Activated CD8-positive, alpha-beta memory T cell treated with anti-CD3 and anti-CD28 coated beads, Interleukin-2, amount 10 ng/mL, durations not matched to agents 7 days and 5 days (primary cell): ENCODE measurements around the gene SLC9A3. TPM values are rescaled to one million over a fixed set of nuclear protein-coding genes. Genes with fewer than 3 reads are reported as not detected.

Experiments
- ATAC-seq: fragments of 150-1000 bp; cut with Tn5 transposase; one replicate; pipeline ENCODE4 v1.10.0; 2021; ENCODE audit warnings: moderate library complexity
- CTCF ChIA-PET: fragments of 350-600 bp; sonication (Branson Sonifier 250); formaldehyde crosslinking; loops from one replicate; lab custom pipeline; 2021; ENCODE audit warnings: antibody characterized with exemption; lab: Charles Lee
- DNase-seq: peaks from one replicate; pipeline ENCODE4 v3.0.0-alpha.2; 2020
- H3K27ac Mint-ChIP-seq: one replicate; pipeline ENCODE4 v1.8.0; 2021; ENCODE audit warnings: mild to moderate bottlenecking, mixed read lengths
- H3K27me3 Mint-ChIP-seq: one replicate; pipeline ENCODE4 v1.8.0; 2021; ENCODE audit warnings: mixed read lengths
- H3K36me3 Mint-ChIP-seq: one replicate; pipeline ENCODE4 v1.8.0; 2021; ENCODE audit warnings: mild to moderate bottlenecking, mixed read lengths
- H3K4me1 Mint-ChIP-seq: one replicate; pipeline ENCODE4 v1.8.0; 2021; ENCODE audit warnings: mixed read lengths
- H3K4me3 Mint-ChIP-seq: one replicate; pipeline ENCODE4 v1.8.0; 2021; ENCODE audit warnings: mild to moderate bottlenecking, moderate library complexity, mixed read lengths
- H3K9me3 Mint-ChIP-seq: one replicate; pipeline ENCODE4 v1.8.0; 2022; ENCODE audit warnings: low read depth, mixed read lengths
- microRNA-seq: library from miRNA; unstranded; fragments of <30 nt; microRNA quantifications from one replicate; pipeline ENCODE4 v1.2.0, GENCODE V29; 2022
- total RNA-seq, 2 experiments: library from RNA; stranded (reverse); gene quantifications; one replicate each; pipeline ENCODE4 v1.2.3, GENCODE V29; 2021

Gene SLC9A3
- total RNA-seq, 2 experiments from 2014 or later, result 1.3 to 1.7 TPM

DNA sequence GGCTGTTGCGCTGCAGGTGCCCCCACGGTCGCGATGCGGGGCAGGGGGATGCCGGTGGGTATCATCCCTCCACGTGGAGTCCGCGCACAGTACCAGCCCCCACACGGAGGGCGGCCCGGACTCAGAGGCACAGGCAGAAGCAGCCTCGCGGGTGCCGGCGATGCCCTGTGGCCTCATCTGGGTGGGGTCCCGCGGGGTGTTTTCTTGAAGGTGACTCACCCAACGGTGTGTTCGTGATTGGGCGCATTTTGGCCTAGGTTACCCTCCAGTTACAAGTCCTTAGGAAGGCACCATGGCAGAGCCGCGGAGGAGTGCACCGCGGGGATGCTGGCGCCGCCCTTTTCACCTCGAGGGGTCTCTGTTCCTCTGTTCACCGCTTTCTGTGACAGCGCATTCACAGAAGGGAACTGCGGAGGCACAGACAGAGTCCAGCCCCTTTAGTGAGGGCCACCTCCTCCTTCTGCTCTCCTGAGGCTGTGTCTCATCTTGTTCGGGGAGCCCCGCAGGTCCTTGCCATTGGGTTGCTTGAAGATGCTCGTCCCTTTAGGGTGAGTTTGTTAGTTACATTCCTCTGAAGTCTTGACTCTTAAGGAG, 102.9 kb downstream of the SLC9A3 start:
- peaks cover 23% of the 10 kb centered on the region for H3K36me3 Mint-ChIP-seq
- no peaks in the 10 kb centered on the region for H3K27me3 Mint-ChIP-seq
- CTCF ChIA-PET, result interaction anchor here (0.6 kb wide), 1 partner anchor 100 kb away, joined by 3 read pairs; the partner anchor contains the start of gene AHRR
- no peak for DNase-seq
- peaks cover 20% of the 10 kb centered on the region for H3K4me1 Mint-ChIP-seq
- H3K27ac Mint-ChIP-seq, result no peak overlapping the region
- H3K9me3 Mint-ChIP-seq, result no peaks in the 10 kb centered on the region
- ATAC-seq, result no peak
- no peak overlapping the region for H3K4me3 Mint-ChIP-seq

DNA sequence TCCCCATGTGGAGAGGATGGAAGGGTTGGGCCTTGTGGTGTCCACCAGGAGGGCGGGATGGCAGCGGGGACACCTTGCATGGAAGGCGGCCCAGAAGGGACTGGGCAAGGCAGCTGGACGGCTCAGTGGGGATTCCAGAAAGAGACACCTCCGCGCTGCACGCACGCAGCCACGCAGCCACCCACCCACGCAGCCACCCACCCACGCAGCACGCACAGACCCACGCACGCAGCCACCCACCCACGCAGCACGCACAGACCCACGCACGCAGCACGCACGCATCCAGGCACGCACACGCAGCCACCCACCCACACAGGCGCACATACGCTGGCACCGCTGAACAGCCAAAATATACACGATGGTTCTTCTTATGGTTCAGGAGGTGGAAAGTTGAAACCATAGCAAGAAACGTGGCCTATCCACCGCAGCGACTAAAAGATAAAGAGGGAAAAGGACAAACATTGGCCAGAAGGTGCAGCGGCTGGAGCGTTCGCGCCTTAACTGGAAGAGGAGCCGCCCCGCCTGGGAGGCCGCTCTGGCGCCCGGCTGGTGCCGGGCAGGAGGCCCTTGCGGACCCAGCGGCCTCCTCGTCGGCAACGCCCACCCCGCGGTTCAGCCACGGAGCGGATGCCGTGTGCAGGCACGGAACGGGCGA, 103.5 kb downstream of the SLC9A3 start:
- H3K36me3 Mint-ChIP-seq, result peaks cover 19% of the 10 kb centered on the region
- CTCF ChIA-PET, result no interaction called here
- no peaks in the 10 kb centered on the region for H3K9me3 Mint-ChIP-seq
- H3K4me3 Mint-ChIP-seq, result no peak overlapping the region
- H3K4me1 Mint-ChIP-seq, result peaks cover 23% of the 10 kb centered on the region
- H3K27ac Mint-ChIP-seq, result no peak overlapping the region
- DNase-seq, result no peak
- no peak for ATAC-seq
- H3K27me3 Mint-ChIP-seq, result no peaks in the 10 kb centered on the region

Small RNA genes within 50 kb of the gene (microRNA-seq; reads per million reads assigned to microRNA genes)
- gene MIR4456, result not detected

Other genes starting within 250 kb of the SLC9A3 start
- 10 to 100 TPM; 56.8 to 64.0 TPM for gene AHRR, start 202.7 kb downstream of the SLC9A3 start, total RNA-seq
- 10 to 100 TPM; 68.2 to 71.2 TPM for gene EXOC3, start 81.3 kb downstream of the SLC9A3 start, total RNA-seq
- 10 to 100 TPM; 32.2 to 40.5 TPM for gene CEP72, start 87.9 kb upstream of the SLC9A3 start, total RNA-seq
- under 1 TPM; 0.16 to 0.20 TPM for gene TPPP, start 168.9 kb upstream of the SLC9A3 start, total RNA-seq